Measurements from ENCODE around the gene COL4A5. TPM values are rescaled to one million over a fixed set of nuclear protein-coding genes. Genes with fewer than 3 reads are reported as not detected.
A peak's percentile ranks its signal among the peaks of the same experiment; 100 is the strongest.
"Not testable (repeated sequence)": the region's sequence is repeated elsewhere in the genome, so short reads cannot be mapped to it uniquely, and the experiment has no call there.

COL4A5 gene
- total RNA-seq (2021; fragmentation: NEBNext Ultra II Directional; extraction: Animal tissue kit (Norgen Biotek cat#: 25700)), result 1 to 10 TPM; 4.3 to 7.9 (median 6.2) TPM
- long read RNA-seq, partial matches to known transcripts, result 1 of 3 reads
- long read RNA-seq, other reads (novel, unspliced or antisense), result 0 of 3 reads

- TF ChIP-seq CTCF (IDR thresholded peaks at IDR 0.05), result no peak
- Mint-ChIP-seq H3K27ac (peak within 1 kb of the TSS; percentile 59), H3K9me3 (no peaks in the 10 kb centered on the region), H3K4me1 (ENCODE audit: low read depth) (peaks cover 28% of the 10 kb centered on the region), H3K27me3 (ENCODE audit: insufficient read depth) (peaks cover 6% of the 10 kb centered on the region; the same call in 1 of the 2 replicates), H3K4me3 (peak within 1 kb of the TSS; percentile 93), H3K36me3 (ENCODE audit: low read depth) (no peaks in the 10 kb centered on the region)
- DNase-seq, result peak; percentile 67
These were observed at the start of gene COL4A5 for GRCh38 chrX:108439426-108439942. Gene COL4A5 (plus strand): TSS chrX:108439838. CDS start chrX:108440126, 288 bp downstream.

GRCh38 chrX:108390976-108391717 lies 48.5 kb upstream of the COL4A5 start:
- H3K9me3 Mint-ChIP-seq; H3K36me3 Mint-ChIP-seq (ENCODE audit: low read depth); DNase-seq; H3K4me3 Mint-ChIP-seq; H3K4me1 Mint-ChIP-seq (ENCODE audit: low read depth); H3K27ac Mint-ChIP-seq; H3K27me3 Mint-ChIP-seq (ENCODE audit: insufficient read depth): not testable (repeated sequence)

- TF ChIP-seq CTCF (IDR thresholded peaks at IDR 0.05), result no peak
- H3K4me1 Mint-ChIP-seq (ENCODE audit: low read depth), result peaks cover 45% of the 10 kb centered on the region
- peak overlapping the region; percentile 62 for H3K27ac Mint-ChIP-seq
- no peaks in the 10 kb centered on the region for H3K27me3 Mint-ChIP-seq (ENCODE audit: insufficient read depth)
- no peaks in the 10 kb centered on the region for H3K9me3 Mint-ChIP-seq
- H3K36me3 Mint-ChIP-seq (ENCODE audit: low read depth), result no peaks in the 10 kb centered on the region
- H3K4me3 Mint-ChIP-seq, result no peak overlapping the region; the same call in 1 of the 2 replicates
- DNase-seq, result peak; percentile 0
These were observed 43.3 kb upstream of the COL4A5 start for GRCh38 chrX:108396188-108396891.

GRCh38 chrX:108396986-108397385 lies 42.7 kb upstream of the COL4A5 start:
- no peaks in the 10 kb centered on the region for H3K36me3 Mint-ChIP-seq (ENCODE audit: low read depth)
- H3K27me3 Mint-ChIP-seq (ENCODE audit: insufficient read depth), result no peaks in the 10 kb centered on the region
- no peaks in the 10 kb centered on the region for H3K9me3 Mint-ChIP-seq
- peaks cover 45% of the 10 kb centered on the region for H3K4me1 Mint-ChIP-seq (ENCODE audit: low read depth)
- peak overlapping the region; percentile 73 for H3K4me3 Mint-ChIP-seq
- no peak for DNase-seq
- H3K27ac Mint-ChIP-seq, result peak overlapping the region; percentile 62
- no peak for TF ChIP-seq CTCF (IDR thresholded peaks at IDR 0.05)

GRCh38 chrX:108397627-108398391 lies 41.8 kb upstream of the COL4A5 start:
- no peaks in the 10 kb centered on the region for H3K36me3 Mint-ChIP-seq (ENCODE audit: low read depth)
- no peaks in the 10 kb centered on the region for H3K27me3 Mint-ChIP-seq (ENCODE audit: insufficient read depth)
- DNase-seq, result peak; percentile 42
- no peak for TF ChIP-seq CTCF (IDR thresholded peaks at IDR 0.05)
- peaks cover 45% of the 10 kb centered on the region for H3K4me1 Mint-ChIP-seq (ENCODE audit: low read depth)
- H3K9me3 Mint-ChIP-seq, result no peaks in the 10 kb centered on the region
- peak overlapping the region; percentile 73 for H3K4me3 Mint-ChIP-seq
- H3K27ac Mint-ChIP-seq, result peak overlapping the region; percentile 62

All from HFFc6 (cell line).